Cortex of kidney (tissue), 1 donor: Measurements from ENCODE around the gene SLC7A5.
"Not testable (repeated sequence)": the region's sequence is repeated elsewhere in the genome, so short reads cannot be mapped to it uniquely, and the experiment has no call there.

Source experiments
- DNase-seq: peaks from one replicate; lab custom pipeline; 2025; lab: John Stamatoyannopoulos, UW

The SLC7A5 gene

DNA sequence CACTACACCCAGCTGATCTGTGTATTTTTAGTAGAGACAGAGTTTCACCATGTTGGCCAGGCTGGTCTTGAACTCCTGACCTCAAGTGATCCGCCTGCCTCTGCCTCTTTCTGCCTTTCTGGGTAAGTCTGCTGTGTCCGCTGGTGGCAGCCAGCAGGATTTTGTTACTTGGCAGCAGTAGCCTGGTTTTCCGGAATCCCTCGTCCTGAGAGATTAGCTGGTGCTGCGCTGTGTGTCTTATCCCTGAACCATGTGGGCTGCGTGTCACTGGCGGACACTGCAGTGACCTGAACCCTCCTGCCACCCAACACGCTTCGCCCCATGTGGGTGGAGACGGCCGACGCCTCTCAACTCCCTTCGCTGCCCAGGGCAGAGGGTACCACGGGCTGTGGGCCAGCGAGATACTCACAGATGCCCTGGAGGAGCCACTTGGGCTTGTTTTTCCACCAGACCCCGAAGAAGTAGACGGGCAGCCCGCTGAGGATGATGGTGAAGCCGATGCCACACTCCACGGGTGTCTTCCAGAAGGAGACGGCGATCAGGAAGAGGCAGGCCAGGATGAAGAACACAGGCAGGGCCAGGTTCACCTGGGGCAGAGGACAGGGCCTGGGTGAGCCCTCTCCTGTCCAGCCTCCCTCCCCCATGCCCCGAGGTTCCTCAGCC, 35.2 kb downstream of the SLC7A5 start:
- no peak for DNase-seq

DNA sequence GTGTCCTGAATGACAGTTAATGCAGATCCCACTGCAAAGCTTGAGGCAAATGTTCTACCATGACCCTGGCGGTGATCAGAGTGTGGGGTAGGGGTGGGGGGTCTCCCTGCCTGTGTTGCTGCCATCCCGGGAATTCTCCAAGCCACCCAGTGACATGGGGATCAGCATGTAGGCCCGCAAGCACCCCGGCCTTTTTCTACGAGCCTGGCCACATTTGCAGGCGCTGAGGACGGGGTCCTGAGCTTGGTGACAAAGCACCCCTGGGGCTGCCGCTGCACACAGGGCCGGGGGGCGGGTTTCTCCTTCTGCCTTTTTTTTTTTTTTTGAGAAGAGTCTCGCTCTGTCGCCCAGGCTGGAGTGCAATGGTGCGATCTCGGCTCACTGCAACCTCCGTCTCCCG, 35.8 kb downstream of the SLC7A5 start:
- no peak for DNase-seq

DNA sequence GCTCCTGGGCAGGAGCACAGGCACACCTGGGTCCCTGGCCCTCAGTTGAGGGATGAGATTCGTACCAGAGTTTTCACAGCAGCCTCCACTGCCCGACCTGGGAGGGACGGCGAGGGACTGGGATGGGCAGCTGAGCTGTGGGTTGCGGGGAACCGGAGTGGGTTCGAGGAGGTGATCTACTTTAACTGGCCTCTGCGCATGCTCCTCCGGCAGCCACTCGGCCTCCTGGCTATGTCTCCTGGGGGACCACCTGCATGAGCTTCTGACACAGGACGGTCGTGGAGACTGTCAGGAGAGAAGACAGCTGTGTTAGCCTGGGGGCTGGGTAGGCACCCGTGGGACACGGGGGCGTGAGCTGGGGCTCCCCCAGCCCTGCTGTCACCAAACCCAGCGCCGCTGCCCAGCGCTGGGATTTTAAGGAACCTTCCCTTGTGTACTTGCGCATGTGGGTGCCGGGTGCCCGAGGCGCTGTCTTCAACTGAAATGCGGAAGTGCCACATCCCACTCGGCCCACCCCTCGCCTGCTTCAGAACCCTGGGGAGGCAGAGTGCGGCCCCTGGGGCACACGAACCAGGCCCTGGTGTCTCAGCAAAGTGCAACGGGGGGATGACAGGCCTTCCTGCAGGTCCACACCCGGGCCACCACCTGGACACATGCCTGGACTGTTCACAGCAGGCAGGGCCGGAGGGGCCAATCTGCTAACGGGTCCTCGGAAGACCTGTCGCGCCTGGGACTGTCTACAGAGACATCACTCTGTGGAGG, 36.4 kb downstream of the SLC7A5 start:
- DNase-seq = no peak

DNA sequence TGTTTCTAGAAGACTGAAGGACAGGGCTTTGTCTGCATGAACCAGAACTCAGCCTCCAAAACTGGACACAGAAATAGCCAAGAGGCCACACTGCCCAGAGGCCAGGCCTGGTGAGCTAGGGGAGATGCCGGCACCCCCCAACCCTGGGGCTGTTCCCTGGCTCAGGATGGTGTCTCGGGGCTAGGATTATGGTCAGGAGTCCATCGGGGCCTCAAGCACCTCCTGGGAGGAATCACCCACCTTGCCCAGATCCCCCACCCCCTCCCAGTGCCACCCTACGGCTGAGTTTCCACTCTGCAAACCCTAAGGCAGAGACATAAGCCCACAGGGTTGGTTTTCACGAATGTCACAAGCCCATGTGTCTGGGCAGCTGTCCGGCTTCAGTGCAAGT, 37.2 kb downstream of the SLC7A5 start:
- DNase-seq = no peak

DNA sequence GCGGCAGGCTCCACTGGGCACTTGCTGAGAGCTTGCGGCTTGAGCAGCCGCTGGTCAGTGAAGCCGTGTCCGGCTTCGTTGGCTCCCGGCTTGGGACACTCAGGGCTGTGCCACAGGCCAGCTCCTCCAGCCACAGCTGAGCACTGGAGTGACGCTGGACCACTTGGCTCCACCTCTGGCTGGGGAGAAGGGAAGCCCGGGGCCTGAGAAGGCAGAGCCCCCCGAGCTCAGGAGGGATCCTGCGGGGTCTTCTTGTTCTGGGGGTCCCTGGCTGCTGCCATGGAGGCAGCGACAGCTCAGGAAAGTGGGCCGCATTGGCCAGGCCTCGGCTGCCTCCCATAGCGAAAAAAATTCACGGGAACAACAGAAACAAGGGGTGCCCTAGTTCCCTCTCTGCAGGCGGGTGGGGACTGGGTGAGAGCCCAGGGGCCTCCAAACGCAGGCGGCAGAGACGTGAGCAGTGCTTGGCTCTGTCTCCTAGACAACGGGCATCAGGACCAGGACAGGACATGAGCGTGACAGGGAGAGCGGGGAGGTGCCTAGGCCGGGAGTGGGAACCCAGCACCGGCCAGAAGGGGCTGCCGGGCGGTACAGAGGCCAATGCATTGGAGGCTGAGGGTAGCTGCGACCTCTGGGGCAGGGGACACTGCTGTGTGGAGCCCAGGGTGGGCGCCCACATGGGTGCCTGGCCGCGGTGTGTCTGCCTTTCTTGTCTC, 37.7 kb downstream of the SLC7A5 start:
- DNase-seq = no peak

DNA sequence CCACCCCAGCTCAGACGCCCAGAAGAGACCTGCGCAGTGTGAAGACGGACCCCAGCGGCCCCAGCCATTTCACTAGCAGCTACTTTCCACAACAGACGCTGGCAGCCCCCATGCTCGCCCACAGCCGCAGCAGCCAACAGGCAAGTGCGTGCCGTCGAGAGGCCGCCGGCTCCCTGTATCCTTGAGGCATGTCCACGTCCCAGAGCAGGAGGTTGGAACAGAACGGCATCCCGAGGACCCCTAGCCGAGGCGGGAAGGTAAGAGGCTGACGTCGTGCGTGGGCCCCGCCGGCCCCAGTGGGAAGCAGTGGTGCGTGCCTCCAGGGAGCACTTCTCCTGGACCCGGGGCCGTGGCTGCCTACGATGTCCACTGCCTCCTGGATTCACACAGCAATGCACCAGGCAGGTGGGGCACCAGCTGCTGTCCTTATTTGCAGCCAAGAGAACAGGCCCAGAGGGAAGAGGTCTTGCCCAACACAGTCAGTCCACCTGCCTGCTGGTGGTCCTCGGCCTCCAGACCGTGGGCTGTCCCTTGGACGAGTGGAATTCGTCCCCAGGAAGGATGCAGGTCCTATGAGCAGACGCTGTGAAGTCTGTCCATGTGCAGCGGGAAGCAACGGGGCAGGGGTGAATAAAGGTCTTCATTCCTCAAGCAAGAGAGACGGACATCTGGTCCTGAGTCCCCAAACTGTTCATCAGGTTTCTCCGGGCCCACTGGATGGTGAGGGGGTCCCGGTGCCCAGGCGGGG, 38.5 kb downstream of the SLC7A5 start:
- no peak for DNase-seq

DNA sequence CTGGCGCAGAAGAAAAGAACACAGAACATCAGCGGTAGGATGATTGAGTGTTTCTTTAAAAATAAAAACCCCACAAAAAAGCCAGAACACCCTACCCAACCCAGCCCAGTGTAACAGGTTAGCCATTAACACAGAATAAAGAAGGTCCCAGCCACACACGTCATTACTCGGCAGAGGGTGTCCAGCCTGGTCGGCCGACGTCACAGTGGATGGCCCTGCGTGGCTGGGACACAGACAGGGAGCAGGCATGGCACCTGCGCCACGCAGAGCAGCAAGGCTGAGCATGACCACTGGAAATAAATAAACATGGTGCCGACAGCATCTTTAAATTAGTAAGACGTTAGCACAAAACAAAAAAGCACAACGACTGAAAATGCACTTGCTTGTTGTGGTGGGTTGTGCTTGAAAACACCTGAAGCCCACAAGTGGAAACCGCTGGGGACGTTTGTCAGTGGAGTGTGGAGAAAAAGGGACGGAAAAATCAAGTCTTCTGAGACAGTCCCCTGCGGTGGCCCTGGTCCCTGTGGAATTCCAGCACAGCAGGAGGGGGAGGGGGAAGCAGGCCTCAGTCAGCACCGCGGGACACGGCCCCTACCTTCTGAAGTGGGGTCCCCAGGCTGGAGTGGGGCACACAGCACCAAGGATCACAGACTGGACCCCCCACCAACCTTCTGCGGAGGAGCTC, 39.2 kb downstream of the SLC7A5 start:
- no peak for DNase-seq

DNA sequence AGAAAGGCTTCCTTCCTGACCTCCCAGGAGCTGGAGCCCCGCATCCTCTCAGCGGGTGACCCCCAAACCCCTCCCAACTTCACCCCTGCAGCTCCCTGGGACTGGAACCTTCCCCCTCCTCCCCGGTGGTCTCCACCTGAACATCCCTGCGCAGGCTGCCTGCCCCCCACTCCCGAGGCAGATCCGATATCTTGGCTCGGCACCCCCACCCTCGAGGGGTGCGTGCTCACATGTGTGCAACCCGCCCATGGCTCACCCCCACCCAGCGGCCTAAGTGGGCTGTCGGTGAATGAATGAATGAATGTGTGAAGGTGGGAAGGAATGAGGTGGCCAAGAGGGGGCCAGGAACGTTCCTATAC, 39.7 kb downstream of the SLC7A5 start:
- no peak for DNase-seq

DNA sequence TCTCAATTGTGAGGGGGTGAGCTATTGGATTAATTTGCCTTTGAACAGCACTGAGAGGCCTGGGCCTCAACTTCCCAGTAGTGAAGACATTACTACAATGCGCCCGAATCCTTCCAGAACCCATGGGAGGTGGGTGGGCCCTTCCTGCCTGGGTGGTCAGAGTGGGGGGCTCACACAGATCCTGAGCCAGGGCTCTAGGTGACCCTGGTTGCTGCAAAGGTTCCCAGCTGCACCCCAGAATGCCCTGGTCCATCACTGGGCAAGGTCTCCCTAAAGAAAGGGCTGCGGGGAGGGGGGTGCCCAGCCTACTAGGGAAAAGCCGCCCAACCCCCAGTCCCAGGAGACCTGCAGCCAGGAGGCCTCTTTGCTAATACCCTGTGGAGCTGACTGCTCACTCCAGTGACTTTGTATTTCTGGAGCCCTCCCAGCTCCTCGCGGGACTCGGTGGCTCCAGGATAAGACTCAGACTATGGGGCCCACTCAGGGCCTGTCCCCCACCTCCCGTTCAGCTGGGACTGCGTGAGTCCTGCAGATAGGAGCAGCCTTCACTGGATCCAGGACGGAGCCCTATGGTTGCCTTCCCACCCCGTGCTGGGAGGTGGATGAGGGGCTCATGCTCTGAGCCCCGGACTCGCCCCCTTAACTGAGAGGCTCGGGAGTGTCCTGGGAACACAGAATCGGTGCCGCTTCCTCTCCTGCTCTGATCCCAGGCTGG, 40.2 kb downstream of the SLC7A5 start:
- no peak for DNase-seq

DNA sequence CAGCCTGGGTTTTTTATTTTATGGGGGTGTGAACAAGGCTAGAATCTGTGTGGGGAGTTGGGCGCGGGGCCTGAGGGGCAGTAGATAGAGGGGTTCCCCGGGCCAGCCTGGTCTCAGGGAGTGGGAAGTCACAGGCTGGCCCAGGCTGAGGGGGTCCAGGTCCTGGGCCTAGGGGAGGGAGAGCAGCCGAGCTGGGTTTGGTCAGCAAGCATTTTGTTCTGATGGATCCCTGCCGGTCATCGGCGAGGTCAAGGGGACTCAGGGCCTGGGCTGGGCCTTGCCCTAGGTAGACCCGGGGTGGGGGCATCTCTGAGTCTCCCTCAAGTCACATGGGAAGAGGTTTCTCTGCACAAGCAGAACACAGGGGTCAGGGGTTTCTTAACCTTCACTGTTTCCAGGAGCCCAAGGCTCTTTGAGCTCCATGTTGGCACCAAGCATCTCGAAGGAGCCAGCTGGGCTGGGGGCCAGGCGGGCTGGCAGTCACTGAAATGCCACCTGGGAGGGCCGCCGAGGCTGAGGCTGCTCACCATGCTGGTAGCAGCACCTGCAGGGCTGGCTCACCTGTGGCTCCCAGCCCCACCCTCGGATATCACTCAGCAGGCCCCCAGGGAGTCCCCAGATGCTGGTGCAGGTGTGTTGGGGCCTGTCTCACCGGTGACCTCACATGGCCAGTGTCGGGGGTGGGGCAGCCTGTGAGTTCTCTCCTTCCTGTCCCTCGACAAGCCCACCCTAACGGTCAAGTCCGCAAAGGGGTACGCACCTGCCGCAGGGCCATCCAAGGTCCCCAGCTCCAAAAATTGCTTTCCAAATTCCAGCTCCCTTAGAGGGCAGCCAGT, 41.0 kb downstream of the SLC7A5 start:
- DNase-seq = no peak

DNA sequence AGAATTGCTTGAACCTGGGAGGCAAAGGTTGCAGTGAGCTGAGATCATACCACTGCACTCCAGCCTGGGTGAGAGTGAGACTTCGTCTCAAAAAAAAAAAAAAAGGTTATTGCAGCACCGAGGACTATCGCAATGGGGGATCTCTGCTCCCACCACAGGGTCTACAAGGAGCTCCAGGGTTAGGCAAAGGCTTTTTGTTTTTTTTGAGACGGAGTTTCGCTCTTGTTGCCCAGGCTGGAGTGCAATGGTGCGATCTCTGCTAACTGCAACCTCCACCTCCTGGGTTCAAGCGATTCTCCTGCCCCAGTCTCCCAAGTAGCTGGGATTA, 41.8 kb downstream of the SLC7A5 start:
- DNase-seq = not testable (repeated sequence)

DNA sequence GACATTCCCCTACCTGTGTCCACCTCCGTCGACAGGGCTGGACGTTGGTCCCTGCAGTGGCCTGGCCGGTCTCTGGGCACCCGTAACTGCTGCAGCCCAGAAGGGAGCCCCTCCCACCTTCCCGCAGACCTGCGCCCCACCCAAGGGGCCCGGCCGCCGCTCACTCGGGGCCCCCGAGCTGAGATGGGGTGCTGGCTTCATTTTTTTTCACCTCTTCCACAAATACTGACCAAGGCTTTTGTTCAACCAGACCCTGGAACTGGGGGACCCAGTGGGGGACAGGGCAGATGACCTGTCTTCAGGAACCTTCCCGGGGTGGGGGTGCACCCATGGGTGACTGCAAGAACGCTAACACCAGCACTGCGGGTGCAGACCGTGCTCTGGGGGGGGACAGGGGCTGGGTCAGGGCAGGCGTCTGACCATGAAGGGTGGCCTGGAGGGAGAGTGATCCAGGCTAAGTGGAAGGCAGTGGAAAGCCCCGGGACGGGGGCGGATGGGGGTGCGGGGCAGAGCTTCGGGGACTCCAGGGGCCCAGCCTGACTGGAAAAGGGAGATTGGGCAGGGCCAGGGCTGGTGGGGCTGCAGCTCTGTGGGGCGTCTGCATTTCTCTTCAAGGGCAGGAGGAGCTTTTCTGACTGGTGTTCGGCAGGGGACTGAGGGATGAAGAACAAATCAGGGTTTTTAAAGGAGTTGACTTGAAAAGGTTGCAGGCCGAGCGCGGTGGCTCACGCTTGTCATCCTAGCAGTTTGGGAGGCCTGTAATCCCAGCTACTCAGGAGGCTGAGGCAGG, 42.3 kb downstream of the SLC7A5 start:
- no peak for DNase-seq

DNA sequence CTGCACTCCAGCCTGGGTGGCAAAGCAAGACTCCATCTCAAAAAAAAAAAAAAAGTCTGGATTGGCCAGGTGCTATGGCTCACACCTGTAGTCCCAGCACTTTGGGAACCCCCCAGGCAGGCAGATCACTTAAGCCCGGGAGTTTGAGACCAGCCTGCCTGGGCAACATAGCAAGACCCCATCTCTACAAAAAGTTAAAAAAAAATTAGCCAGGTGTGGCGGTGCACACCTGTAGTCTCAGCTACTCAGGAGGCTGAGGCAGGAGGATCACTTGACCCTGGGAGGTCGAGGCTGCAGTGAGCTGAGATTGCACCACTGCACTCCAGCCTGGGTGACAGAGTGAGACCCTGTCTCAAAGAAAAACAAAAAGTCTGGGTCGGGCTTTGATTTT, 42.9 kb downstream of the SLC7A5 start:
- DNase-seq = not testable (repeated sequence)

DNA sequence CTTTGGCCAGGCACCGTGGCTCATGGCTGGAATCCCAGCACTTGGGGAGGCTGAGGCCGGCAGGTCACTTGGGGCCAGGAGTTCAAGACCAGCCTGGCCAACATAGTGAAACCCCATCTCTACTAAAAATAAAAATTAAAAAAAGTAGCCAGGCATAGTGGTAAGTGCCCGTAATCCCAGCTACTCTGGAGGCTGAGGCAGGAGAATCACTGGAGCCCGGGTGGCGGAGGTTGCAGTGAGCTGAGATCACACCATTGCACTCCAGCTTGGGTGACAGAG, 43.5 kb downstream of the SLC7A5 start:
- not testable (repeated sequence) for DNase-seq

DNA sequence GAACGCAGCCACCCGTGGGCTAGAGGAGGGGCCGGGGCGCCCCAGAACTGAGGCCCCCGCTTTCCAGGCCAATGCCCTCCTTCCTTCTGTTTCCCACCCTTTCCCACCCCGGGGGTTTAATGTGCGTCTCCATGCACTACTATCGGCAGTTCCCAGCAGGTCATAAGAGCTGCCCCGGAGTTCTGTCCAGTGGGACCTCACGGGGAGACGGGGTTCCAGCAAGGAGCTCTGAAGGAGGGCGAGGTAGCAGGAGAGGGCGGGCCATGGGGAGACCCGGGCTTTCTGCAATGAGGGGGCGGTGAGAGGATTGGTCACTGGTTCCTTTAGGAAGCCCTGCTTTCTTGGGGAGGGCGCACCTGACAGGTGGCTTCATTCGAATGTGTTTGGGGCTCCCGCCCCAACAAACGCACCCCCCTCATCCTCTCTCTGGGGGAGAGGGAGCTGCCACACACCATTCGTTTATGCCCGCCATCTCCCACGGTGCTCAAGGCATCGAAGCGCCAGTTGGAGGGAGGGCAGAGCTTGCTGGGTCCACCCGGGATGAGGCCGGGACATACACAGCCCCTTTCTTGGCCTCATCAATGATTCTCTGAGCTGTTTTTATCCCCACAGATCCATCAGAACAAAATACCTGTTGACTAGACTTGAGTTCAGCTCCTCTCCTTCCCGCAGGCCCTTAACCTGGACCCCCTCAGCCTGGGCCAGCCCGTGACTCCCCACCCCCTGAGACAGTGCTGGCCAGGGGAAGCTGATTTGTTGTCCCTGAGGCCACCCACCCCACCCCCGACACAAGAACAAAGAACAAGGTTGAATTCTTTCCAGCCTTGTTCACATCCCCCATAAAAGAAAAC, 44.1 kb downstream of the SLC7A5 start:
- DNase-seq = no peak

DNA sequence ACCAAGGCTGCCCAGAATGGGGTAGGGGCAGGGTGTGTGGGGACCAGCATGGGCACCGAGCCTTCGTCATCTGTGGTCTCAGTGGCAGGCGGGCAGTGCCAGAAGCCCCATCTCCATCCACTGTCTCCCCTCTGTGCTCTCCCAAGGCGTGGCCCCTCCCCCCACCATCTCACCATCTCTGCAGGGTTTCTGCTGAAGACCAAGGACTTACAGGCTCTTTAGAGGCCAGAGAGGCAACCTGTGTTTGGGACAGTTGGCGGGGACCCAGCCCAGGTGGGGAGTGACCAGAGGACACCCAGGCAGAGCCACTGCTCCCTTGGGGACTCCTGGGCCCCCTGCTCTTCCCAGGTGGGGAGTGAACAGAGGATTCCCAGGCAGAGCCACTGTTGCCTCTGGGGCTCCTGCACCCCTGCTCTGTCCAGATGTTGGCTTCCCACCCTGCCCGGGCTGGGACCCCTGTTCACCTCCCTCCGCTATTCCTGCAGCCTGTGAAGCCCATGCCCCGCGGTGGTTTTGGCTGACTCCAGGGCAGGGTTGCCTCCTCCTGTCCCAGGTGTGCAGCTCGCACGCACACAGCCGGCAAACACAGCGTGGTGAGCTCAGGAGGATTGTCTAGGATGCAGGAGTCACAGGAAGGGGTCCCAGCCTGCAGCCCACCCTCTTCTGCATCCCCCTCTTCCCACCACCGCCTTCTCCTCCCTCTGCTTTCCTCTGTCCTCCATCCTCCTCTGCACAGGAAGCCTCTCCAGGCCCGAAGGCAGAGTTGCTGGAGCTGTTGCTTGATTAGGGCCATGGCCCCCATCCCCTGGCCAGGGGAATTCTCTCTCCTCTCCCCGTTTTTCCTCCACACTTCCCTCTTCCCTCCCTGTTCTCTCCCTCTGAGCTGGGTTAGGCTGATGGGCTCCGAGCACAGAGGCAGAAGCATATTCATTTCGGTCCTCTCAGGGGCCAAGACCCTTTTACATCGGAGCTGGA, 45.0 kb downstream of the SLC7A5 start:
- no peak for DNase-seq

DNA sequence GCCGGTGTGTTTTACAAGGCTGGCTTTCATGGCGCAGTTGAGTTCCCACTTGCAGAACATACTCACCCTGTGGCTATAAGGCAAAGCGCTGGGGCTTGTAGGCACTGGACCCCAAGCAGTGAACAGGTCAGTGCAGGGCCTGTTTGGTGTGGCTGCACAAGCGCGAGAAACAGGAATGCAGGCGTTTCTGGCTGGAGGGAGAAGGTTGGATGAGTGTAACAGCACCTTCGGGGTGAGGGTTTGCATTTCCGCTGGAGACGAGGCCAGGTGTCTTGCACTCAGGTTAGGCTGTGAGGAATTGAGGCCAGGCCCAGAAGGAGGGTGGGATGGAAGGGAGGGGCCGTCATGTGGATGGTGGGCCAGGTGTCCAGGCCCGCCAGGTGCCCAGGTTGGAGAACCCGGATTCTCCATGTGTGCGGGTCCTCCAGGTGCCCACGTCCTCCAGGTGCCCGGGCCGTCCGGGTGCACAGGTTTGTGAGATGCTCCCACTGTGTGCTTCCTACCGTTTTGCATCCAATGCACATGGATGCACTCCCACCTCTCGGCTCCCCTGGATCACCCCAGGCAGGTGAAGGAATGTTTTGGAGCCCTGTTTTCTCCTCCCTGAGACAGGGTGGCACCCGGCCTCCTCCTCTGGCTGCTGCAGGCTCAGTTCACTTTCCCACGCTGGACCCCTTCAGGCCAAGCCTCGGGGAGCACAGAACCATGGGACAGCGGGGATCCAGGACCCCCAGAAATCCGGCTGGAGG, 46.0 kb downstream of the SLC7A5 start:
- no peak for DNase-seq
